Adipose tissue (tissue), 3 donors: Measurements from ENCODE around the gene RPL31. TPM values are rescaled to one million over a fixed set of nuclear protein-coding genes. Genes with fewer than 3 reads are reported as not detected.
"Not testable (repeated sequence)": the region's sequence is repeated elsewhere in the genome, so short reads cannot be mapped to it uniquely, and the experiment has no call there.

Source experiments
- H3K27ac ChIP-seq: one replicate; pipeline ENCODE4 v1.5.1; 2013; ENCODE audit warnings: low read depth, low read length
- WGBS, 3 donors: extraction: QIAGEN DNeasy Blood & Tissue Kit; methylation state at CpG; one replicate each; pipeline ENCODE4 v1.1.7; 2013; 5-methylcytosine and 5-hydroxymethylcytosine counted together
- polyA plus RNA-seq, 3 donors: library from polyadenylated mRNA; stranded (reverse); fragments of 200-250 nt; gene quantifications; one replicate each; pipeline ENCODE4 v1.2.3, GENCODE V29; 2013
- donor health status: healthy with polysubstance abuse.
- donor health status: Bipolar disorder and iron deficiency.
- donor health status: healthy.

The RPL31 gene
- polyA plus RNA-seq, 3 donors, result 3,599 to 7,151 (median 5,339) TPM

- 57 to 92% (median 73%) methylated on average over 6 of the region's 6 CpGs for WGBS, 3 donors
- H3K27ac ChIP-seq, result no peak overlapping the region
Observed at GRCh38 chr2:101040761-101041160, 38.7 kb downstream of the RPL31 start.

DNA sequence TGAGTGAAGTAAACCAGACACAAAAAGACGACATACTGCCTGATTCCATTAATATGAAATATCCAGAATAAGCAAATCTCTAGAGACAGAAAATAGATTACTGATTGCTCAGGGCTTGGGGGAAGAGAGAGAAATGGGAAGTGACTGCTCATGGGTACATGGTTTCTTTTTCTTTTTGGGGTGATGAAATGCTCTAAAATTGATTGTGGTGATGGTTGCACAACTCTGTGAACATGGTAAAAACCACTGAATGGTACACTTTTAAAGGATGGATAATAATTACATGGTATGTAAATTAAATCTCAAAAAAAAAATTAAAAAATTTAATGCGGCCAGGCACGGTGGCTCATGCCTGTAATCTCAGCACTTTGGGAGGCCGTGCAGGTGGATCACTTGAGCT lies 39.3 kb downstream of the RPL31 start:
- 65 to 86% (median 69%) methylated on average over 4 of the region's 4 CpGs for WGBS, 3 donors
- H3K27ac ChIP-seq, result no peak overlapping the region

DNA sequence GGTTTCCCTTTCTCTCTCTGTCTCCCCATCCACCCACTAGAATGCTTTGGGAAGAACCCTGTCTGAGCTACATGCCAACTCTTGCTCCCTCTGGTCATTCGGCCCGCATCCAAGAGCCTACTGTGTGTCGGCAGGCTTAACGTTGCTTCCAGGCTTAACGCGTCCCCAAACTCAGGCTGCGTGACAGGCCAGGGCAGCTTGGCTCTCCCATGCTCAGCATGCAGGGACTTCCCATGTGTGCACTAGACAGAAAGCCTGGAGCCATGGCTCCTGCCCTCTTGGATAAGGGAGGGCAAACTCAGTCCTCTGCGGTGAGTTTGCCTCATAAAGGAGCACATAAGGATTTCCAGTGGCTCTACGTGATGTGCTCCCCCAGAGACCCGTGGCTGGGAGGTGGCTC lies 43.2 kb downstream of the RPL31 start:
- H3K27ac ChIP-seq, result no peak overlapping the region
- 93 to 98% (median 95%) methylated on average over 10 of the region's 10 CpGs for WGBS, 3 donors

GRCh38 chr2:101047075-101047766 lies 45.1 kb downstream of the RPL31 start:
- WGBS, 3 donors, result 63 to 81% (median 79%) methylated on average over 12 of the region's 12 CpGs
- H3K27ac ChIP-seq, result no peak overlapping the region

DNA sequence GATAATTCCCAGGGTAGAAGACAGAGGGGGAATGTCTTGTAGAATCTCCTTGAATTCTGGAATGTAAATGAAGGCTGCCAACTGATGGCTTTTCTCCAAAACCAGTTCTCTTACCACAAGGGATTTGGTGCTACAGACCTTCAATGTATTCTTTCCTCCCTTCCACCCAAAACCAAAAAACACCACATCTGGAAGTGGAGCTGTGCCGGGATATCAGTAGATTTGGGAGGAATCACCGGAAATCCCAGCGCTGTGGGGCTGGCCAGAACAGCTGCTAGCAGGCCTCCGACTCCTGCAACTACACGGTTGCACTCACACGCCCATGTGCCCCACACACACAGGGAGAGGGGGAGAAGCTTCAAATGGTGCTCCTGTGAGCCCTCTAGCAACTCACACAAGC lies 45.7 kb downstream of the RPL31 start:
- H3K27ac ChIP-seq, result no peak overlapping the region
- WGBS, 3 donors, result 58 to 77% (median 67%) methylated on average over 6 of the region's 6 CpGs

DNA sequence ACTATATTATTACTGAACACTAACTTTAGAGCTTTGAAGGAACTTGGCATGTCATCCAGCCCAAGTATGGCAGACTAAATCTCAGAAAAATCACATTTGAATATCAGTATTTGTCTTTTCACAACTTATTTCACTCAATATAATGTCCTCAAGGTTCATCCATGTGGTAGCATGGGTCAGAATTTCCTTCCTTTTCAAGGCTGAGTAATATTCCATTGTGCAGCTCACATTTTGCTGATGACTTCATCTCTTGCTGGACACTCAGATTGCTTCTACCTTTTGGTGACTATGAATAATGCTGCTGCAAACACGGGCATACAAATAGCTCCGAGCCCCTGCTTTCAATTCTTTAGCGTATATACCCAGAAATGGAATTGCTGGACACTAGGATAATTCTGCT lies 46.7 kb downstream of the RPL31 start:
- 65 to 83% (median 81%) methylated on average over 3 of the region's 3 CpGs for WGBS, 3 donors
- H3K27ac ChIP-seq, result no peak overlapping the region

DNA sequence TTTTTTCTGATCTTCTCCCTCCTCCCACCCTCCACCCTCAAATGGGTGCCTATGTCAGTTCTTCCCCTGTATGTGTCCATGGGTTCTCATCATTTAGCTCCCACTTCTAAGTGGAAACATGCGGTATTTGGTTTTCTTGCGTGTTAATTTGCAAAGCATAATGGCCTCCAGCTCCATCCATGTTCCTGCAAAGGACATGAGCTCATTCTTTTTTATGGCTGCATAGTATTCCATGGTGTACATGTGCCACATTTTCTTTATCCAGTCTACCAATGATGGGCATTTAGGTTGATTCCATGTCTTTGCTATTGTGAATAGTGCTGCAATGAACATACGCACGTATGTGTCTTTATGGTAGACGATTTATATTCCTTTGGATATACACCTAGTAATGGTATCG lies 48.8 kb downstream of the RPL31 start:
- WGBS, 3 donors, result 95 to 98% (median 95%) methylated on average over 6 of the region's 6 CpGs
- H3K27ac ChIP-seq, result not testable (repeated sequence)

DNA sequence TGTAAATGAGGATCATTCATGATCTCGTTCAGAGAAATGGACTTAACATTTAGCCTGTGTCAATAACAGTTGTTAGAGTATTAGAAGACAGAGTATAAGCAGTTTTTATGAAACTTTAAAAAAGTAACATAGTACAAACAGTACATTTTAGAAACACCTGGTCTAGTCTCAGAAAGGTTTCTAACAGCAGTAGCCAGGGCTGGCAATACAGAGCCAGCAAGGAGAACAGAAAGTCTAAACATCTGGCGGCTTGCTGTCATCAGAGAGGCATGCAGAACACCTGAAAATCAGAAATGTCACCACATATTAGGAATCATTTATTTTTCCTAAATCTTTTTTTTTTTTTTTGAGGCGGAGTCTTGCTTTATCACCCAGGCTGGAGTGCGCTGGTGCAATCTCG lies 50.1 kb downstream of the RPL31 start:
- H3K27ac ChIP-seq, result no peak overlapping the region
- 88 to 94% (median 93%) methylated on average over 5 of the region's 5 CpGs for WGBS, 3 donors

- H3K27ac ChIP-seq, result no peak overlapping the region
- 72 to 89% (median 83%) methylated on average over 3 of the region's 3 CpGs for WGBS, 3 donors
Observed at GRCh38 chr2:101053117-101053516, 51.0 kb downstream of the RPL31 start.

Other genes with a start within 250 kb of the RPL31 start
- 10 to 100 TPM; 12.8 to 15.3 (median 15.0) TPM for gene NPAS2, start 182.2 kb upstream of the RPL31 start, polyA plus RNA-seq
- gene TBC1D8, start 149.1 kb downstream of the RPL31 start, polyA plus RNA-seq, result 10 to 100 TPM; 10.2 to 19.9 (median 11.9) TPM